GM12875 (cell line): Measurements from ENCODE around the gene COL16A1.

Source experiments
- H3K4me3 ChIP-seq: one replicate; pipeline ENCODE4 v1.5.1; 2011; ENCODE audit warnings: low read depth, low read length, control low read depth
- CTCF ChIP-seq: IDR thresholded peaks from 2 replicates; pipeline ENCODE4 v1.5.1; 2011; ENCODE audit warnings: low read depth, mild to moderate bottlenecking, control low read depth, inconsistent platforms, low read length, moderate library complexity, borderline replicate concordance; ENCODE audit not compliant: insufficient read depth

The COL16A1 gene

GRCh38 chr1:31693231-31693630 lies 10.6 kb downstream of the COL16A1 start:
- no peak for TF ChIP-seq CTCF
- no peak overlapping the region for H3K4me3 ChIP-seq

- TF ChIP-seq CTCF, result no peak
- H3K4me3 ChIP-seq, result no peak overlapping the region
Observed at GRCh38 chr1:31691951-31692350, 11.9 kb downstream of the COL16A1 start.

GRCh38 chr1:31691446-31691845 lies 12.4 kb downstream of the COL16A1 start:
- H3K4me3 ChIP-seq, result no peak overlapping the region
- TF ChIP-seq CTCF, result no peak

GRCh38 chr1:31690921-31691320 lies 12.9 kb downstream of the COL16A1 start:
- H3K4me3 ChIP-seq, result no peak overlapping the region
- no peak for TF ChIP-seq CTCF

- TF ChIP-seq CTCF, result no peak
- no peak overlapping the region for H3K4me3 ChIP-seq
Observed at GRCh38 chr1:31689854-31690253, 14.0 kb downstream of the COL16A1 start.

GRCh38 chr1:31689379-31689778 lies 14.4 kb downstream of the COL16A1 start:
- no peak overlapping the region for H3K4me3 ChIP-seq
- TF ChIP-seq CTCF, result no peak

GRCh38 chr1:31688233-31688918 lies 15.4 kb downstream of the COL16A1 start:
- TF ChIP-seq CTCF, result no peak
- no peak overlapping the region for H3K4me3 ChIP-seq
